ENCODE results near the gene PAX8.

Gene PAX8

GRCh38 chr2:113167115-113167932 lies 111.4 kb downstream of the PAX8 start:
- DNase-seq (ENCODE audit: low spot score), result no peak

- DNase-seq (ENCODE audit: low spot score), result no peak
These were observed 112.5 kb downstream of the PAX8 start for GRCh38 chr2:113166187-113166645.
